H54 (cell line): ENCODE results near the gene ATP6V1B1.
"Not testable (repeated sequence)": the region's sequence is repeated elsewhere in the genome, so short reads cannot be mapped to it uniquely, and the experiment has no call there.

Experiments used
- DNase-seq: peaks from one replicate; pipeline ENCODE4 v3.0.0; 2011; ENCODE audit warnings: low spot score, mixed read lengths; ENCODE audit not compliant: insufficient read length
- FAIRE-seq: peaks from 3 replicates; lab custom pipeline; 2011; peaks lifted over from hg19 to GRCh38; lab: Jason Lieb, UNC
- POLR2A ChIP-seq: IDR thresholded peaks from 2 replicates; pipeline ENCODE4 v1.6.1; 2011; ENCODE audit warnings: low read depth, mild to moderate bottlenecking, low read length

Gene ATP6V1B1

GRCh38 chr2:71006955-71007799, 71.5 kb downstream of the ATP6V1B1 start:
- no peak for FAIRE-seq
- TF ChIP-seq POLR2A, result no peak

GRCh38 chr2:71008342-71008741, 72.6 kb downstream of the ATP6V1B1 start:
- FAIRE-seq (no peak), DNase-seq (no peak)
- TF ChIP-seq POLR2A, result no peak

More at GRCh38 chr2:71006955-71007799, 71.5 kb downstream of the ATP6V1B1 start:
- no peak for DNase-seq

GRCh38 chr2:71011786-71012185, 76.1 kb downstream of the ATP6V1B1 start:
- DNase-seq, FAIRE-seq: not testable (repeated sequence)
